HFFc6 (cell line): ENCODE data around the gene ETHE1. TPM values are rescaled to one million over a fixed set of nuclear protein-coding genes. Genes with fewer than 3 reads are reported as not detected.

Experiments
- DNase-seq: peaks from one replicate; pipeline ENCODE4 v3.0.0-alpha.2; 2018
- H3K27ac Mint-ChIP-seq: 2 replicates; pipeline ENCODE4 v1.8.0; 2020; ENCODE audit warnings: mild to moderate bottlenecking, mixed read lengths
- H3K27me3 Mint-ChIP-seq: 2 replicates; pipeline ENCODE4 v1.8.0; 2021; ENCODE audit warnings: mild to moderate bottlenecking, moderate library complexity, mixed read lengths; ENCODE audit not compliant: insufficient read depth
- H3K36me3 Mint-ChIP-seq: 2 replicates; pipeline ENCODE4 v1.8.0; 2021; ENCODE audit warnings: low read depth, mixed read lengths
- H3K4me1 Mint-ChIP-seq: 2 replicates; pipeline ENCODE4 v1.8.0; 2020; ENCODE audit warnings: low read depth, mixed read lengths
- H3K4me3 Mint-ChIP-seq: 2 replicates; pipeline ENCODE4 v1.8.0; 2020; ENCODE audit warnings: mild to moderate bottlenecking, moderate library complexity, mixed read lengths
- H3K9me3 Mint-ChIP-seq: 2 replicates; pipeline ENCODE4 v1.8.0; 2020; ENCODE audit warnings: mild to moderate bottlenecking, mixed read lengths
- CTCF ChIP-seq: fragments of 200-600 bp; sonication (generic); IDR thresholded peaks from 2 replicates; pipeline ENCODE4 v1.5.0; 2021; ENCODE audit warnings: antibody characterized with exemption, mild to moderate bottlenecking
- total RNA-seq, 6 experiments: library from RNA; stranded (reverse); fragmentation: NEBNext Ultra II Directional; extraction: Animal tissue kit (Norgen Biotek cat#: 25700); gene quantifications; 2 replicates in 1 of 6; 3 replicates in 5 of 6; pipeline ENCODE4 v1.2.3, GENCODE V29; 2021

Gene ETHE1
- total RNA-seq, 6 experiments from 2014 or later: 81.3 to 125 (median 107) TPM

GRCh38 chr19:43479961-43480561 lies 46.9 kb downstream of the ETHE1 start:
- no peaks in the 10 kb centered on the region; the same call in 1 of the 2 replicates for H3K27me3 Mint-ChIP-seq
- no peak for DNase-seq
- H3K36me3 Mint-ChIP-seq: peaks cover 27% of the 10 kb centered on the region
- no peak for TF ChIP-seq CTCF
- H3K4me3 Mint-ChIP-seq: no peak overlapping the region
- H3K9me3 Mint-ChIP-seq: peaks cover 4% of the 10 kb centered on the region; the same call in 1 of the 2 replicates
- no peak overlapping the region for H3K27ac Mint-ChIP-seq
- H3K4me1 Mint-ChIP-seq: peaks cover 20% of the 10 kb centered on the region

- peaks cover 23% of the 10 kb centered on the region for H3K4me1 Mint-ChIP-seq
Measured at GRCh38 chr19:43479226-43479625, 47.8 kb downstream of the ETHE1 start.

GRCh38 chr19:43478323-43478722 lies 48.7 kb downstream of the ETHE1 start:
- no peak for TF ChIP-seq CTCF
- Mint-ChIP-seq H3K9me3 (peaks cover 4% of the 10 kb centered on the region; the same call in 1 of the 2 replicates), H3K27me3 (peaks cover 1% of the 10 kb centered on the region), H3K4me3 (no peak overlapping the region), H3K36me3 (peaks cover 40% of the 10 kb centered on the region), H3K4me1 (peaks cover 23% of the 10 kb centered on the region), H3K27ac (no peak overlapping the region)
- DNase-seq: no peak

More at GRCh38 chr19:43479226-43479625, 47.8 kb downstream of the ETHE1 start:
- Mint-ChIP-seq H3K4me3 (no peak overlapping the region), H3K36me3 (peaks cover 31% of the 10 kb centered on the region), H3K27me3 (no peaks in the 10 kb centered on the region; the same call in none of the 2 replicates), H3K27ac (no peak overlapping the region), H3K9me3 (peaks cover 4% of the 10 kb centered on the region; the same call in 1 of the 2 replicates)
- DNase-seq: no peak
- TF ChIP-seq CTCF: no peak

GRCh38 chr19:43476606-43477005 lies 50.4 kb downstream of the ETHE1 start:
- Mint-ChIP-seq H3K36me3 (peaks cover 40% of the 10 kb centered on the region), H3K4me1 (peaks cover 23% of the 10 kb centered on the region), H3K4me3 (no peak overlapping the region), H3K27me3 (peaks cover 2% of the 10 kb centered on the region), H3K9me3 (peaks cover 4% of the 10 kb centered on the region; the same call in 1 of the 2 replicates), H3K27ac (peak overlapping the region; percentile 57)
- peak; percentile 75 for DNase-seq
- no peak for TF ChIP-seq CTCF

- Mint-ChIP-seq H3K36me3 (peaks cover 33% of the 10 kb centered on the region), H3K9me3 (peaks cover 4% of the 10 kb centered on the region; the same call in 1 of the 2 replicates), H3K4me1 (peaks cover 32% of the 10 kb centered on the region), H3K4me3 (peak overlapping the region; percentile 63; the same call in 1 of the 2 replicates), H3K27me3 (peaks cover 2% of the 10 kb centered on the region), H3K27ac (peak overlapping the region; percentile 78)
- no peak for TF ChIP-seq CTCF
- DNase-seq: peak; percentile 81
Measured at GRCh38 chr19:43474986-43475705, 51.9 kb downstream of the ETHE1 start.
